ELR (cell line): ENCODE results near the gene MBOAT1.
"Not testable (repeated sequence)": the region's sequence is repeated elsewhere in the genome, so short reads cannot be mapped to it uniquely, and the experiment has no call there.

Experiments
- DNase-seq: peaks from one replicate; pipeline ENCODE4 v3.0.0-alpha.2; 2015; ENCODE audit warnings: low read depth

Gene MBOAT1

GRCh38 chr6:20212392-20213111 is at the start of gene MBOAT1:
Gene MBOAT1, minus strand, starts transcription at chr6:20212469. Its CDS starts 235 bp downstream, at chr6:20212234.
- DNase-seq = peak; percentile 94

- no peak for DNase-seq
These were observed 49.4 kb upstream of the MBOAT1 start for GRCh38 chr6:20261685-20262084.

GRCh38 chr6:20260360-20260759 is 48.1 kb upstream of the MBOAT1 start:
- DNase-seq = no peak

- no peak for DNase-seq
These were observed 47.2 kb upstream of the MBOAT1 start for GRCh38 chr6:20259316-20260049.

GRCh38 chr6:20255428-20255827 is 43.2 kb upstream of the MBOAT1 start:
- DNase-seq = no peak

- no peak for DNase-seq
These were observed 42.0 kb upstream of the MBOAT1 start for GRCh38 chr6:20254295-20254694.

GRCh38 chr6:20253021-20253420 is 40.8 kb upstream of the MBOAT1 start:
- DNase-seq = no peak

- peak; percentile 6 for DNase-seq
These were observed 40.0 kb upstream of the MBOAT1 start for GRCh38 chr6:20252311-20252710.

- DNase-seq = no peak
These were observed 39.3 kb upstream of the MBOAT1 start for GRCh38 chr6:20251525-20251924.

- DNase-seq = no peak
These were observed 33.9 kb upstream of the MBOAT1 start for GRCh38 chr6:20246125-20246524.

- DNase-seq = not testable (repeated sequence)
These were observed 32.8 kb upstream of the MBOAT1 start for GRCh38 chr6:20244807-20245681.

GRCh38 chr6:20243288-20243687 is 31.0 kb upstream of the MBOAT1 start:
- DNase-seq = no peak

GRCh38 chr6:20242397-20242796 is 30.1 kb upstream of the MBOAT1 start:
- DNase-seq = no peak

GRCh38 chr6:20241102-20241501 is 28.8 kb upstream of the MBOAT1 start:
- DNase-seq = no peak

- no peak for DNase-seq
These were observed 26.7 kb upstream of the MBOAT1 start for GRCh38 chr6:20238688-20239587.

GRCh38 chr6:20237677-20238460 is 25.6 kb upstream of the MBOAT1 start:
- DNase-seq = no peak

- DNase-seq = no peak
These were observed 24.8 kb upstream of the MBOAT1 start for GRCh38 chr6:20236909-20237600.

GRCh38 chr6:20236344-20236743 is 24.1 kb upstream of the MBOAT1 start:
- no peak for DNase-seq

GRCh38 chr6:20235041-20235440 is 22.8 kb upstream of the MBOAT1 start:
- DNase-seq = no peak

- no peak for DNase-seq
These were observed 21.9 kb upstream of the MBOAT1 start for GRCh38 chr6:20234136-20234535.
